Activated T-helper 9 cell treated with anti-CD3 and anti-CD28 coated beads, Interleukin-2, amount 50 U/mL, for 16 hours (primary cell): ENCODE results near the gene CRKL.
"Not testable (repeated sequence)": the region's sequence is repeated elsewhere in the genome, so short reads cannot be mapped to it uniquely, and the experiment has no call there.

Experiments used
- DNase-seq: peaks from one replicate; pipeline ENCODE4 v3.0.0-alpha.2; 2020; ENCODE audit warnings: low read depth

CRKL gene

DNA sequence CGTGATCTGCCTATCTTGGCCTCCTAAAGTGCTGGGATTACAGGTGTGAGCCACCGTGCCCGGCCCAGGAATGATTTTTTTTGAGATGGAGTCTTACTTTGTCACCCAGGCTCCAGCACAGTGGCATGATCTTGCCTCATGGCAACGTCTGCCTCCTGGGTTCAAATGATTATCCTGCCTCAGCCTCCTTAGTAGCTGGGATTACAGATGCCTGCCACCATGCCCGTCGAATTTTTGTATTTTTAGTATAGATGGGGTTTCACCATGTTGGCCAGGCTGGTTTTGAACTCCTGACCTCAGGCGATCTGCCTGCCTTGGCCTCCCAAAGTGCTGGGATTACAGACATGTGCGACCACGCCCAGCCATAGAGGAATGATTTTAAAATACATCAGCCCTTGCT is 17.8 kb downstream of the CRKL start:
- DNase-seq: not testable (repeated sequence)

DNA sequence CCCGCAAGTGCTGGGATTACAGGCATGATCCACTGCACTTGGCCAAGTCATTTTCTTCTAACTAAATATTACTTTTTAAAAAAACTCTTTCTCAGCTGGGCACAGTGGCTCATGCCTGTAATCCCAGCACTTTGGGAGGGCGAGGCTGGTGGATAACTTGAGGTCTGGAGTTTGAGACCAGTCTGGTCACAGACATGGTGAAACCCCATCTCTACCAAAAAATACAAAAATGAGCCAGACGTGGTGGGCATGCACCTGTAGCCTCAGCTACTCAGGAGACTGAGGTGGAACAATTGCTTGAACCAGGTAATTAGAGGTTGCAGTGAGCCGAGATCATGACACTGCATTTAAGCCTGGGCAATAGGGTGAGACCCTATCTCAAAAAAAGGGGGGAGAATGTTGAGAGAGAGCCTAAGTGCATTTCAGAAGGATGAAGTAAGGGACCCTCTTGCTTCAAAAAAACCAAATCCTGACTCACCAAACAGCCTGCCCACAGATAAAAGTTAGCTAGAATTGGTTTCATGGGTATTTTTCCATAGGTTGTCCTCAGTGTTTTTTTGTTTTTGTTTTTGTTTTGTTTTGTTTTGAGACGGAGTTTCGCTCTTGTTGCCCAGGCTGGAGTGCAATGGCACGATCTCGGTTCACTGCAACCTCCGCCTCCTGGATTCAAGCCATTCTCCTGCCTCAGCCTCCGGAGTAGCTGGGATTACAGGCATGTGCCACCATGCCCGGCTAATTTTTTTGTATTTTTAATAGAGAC is 18.8 kb downstream of the CRKL start:
- DNase-seq: not testable (repeated sequence)

DNA sequence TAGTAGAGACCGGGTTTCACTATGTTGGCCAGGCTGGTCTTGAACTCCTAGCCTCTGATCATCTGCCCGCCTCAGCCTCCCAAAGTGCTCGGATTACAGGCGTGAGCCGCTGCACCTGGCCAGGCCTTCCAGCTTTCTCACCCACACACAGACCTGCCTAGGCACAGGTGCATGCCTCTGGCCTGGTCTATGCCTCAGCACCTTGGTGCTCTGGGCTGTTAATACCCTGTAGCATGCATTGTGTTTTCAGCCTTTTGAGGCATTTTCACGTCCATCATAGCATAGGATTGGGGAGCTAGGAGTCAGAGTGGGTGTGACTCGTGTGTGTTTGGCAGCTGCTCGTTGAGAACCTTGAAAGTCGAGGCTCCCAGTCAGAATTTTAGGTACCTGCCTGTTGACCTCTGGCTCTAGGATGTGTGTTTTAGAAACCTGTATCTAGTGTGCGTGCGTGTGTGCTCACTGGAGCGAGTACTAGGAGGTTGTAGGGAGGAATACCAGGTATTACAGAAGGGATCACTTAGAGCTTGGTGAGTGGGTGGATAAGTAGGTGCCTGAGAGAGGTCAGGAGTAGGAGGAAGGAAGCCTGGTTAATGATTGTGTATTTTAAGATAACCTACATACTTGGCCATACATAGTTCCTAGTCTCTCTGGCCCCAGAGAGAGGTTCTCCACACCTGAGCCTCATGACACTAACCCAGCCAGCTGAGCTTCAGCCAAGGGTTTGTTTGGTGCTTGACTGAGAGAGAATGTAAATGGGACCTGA is 20.0 kb downstream of the CRKL start:
- no peak for DNase-seq

DNA sequence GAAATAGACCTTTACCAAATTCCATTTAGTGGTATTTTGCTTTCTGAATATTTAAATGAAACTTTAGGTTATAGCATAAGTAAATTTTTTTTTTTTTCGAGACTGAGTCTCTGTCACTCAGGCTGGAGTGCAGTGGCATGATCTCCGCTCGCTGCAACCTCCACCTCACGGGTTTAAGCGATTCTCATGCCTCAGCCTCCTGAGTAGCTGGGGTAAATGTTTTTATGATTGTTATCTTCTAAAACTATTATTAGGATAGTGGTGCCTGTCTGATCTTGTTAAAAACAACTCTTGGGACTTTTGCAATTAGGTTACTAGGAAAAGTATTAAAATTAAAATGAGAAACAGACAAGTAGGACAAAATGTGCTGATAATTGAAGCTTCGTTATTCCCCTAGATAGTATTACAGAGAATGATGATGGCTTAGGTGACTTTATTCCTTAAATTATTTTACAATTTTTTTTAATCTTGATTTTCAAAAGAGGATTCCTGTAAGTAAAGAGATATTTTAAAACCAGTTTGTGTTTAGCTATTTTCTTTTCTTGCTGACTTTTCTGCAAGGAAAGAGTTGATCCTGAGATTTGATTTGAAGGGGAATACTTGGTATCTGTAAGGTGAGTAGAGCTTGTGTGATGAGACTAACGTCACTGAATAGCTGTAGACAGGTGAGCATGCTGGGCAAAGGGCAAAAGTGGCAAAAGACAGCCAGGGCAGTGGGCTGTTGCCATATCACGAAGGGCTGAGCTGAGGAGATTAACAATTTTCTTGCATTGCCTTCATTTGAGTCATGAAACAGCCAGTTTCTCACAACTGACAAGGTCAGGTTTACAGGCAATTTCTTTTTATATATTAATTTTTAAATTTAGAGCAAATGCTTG is 20.8 kb downstream of the CRKL start:
- DNase-seq: no peak

DNA sequence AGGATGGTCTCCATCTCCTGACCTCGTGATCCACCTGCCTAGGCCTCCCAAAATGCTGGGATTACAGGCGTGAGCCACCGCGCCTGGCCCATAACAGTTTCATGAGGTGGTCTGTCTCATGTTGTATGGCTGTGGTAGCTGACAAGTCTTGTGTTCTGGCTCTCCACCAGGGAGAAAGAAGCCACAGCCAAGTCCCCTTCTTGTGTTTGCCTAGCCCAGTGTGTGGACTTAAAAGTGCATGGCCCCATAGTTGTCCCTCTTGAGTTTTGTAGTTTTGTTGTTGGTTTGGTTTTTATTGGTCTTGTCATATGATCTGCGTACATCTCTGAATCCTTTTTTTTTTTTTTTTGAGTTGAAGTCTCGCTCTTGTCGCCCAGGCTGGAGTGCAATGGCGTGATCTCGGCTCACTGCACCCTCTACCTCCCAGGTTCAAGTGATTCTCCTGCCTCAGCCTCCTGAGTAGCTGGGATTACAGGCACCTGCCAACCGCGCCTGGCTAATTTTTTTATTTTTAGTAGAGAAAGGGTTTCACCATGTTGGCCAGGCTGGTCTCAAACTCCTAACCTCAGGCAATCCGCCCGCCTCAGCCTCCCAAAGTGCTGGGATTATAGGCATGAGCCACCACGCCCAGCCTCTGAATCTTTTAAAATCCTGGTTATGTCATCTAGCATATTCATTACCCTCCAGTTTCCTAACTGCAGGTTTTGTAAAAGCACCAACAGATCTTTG is 22.4 kb downstream of the CRKL start:
- DNase-seq: not testable (repeated sequence)

DNA sequence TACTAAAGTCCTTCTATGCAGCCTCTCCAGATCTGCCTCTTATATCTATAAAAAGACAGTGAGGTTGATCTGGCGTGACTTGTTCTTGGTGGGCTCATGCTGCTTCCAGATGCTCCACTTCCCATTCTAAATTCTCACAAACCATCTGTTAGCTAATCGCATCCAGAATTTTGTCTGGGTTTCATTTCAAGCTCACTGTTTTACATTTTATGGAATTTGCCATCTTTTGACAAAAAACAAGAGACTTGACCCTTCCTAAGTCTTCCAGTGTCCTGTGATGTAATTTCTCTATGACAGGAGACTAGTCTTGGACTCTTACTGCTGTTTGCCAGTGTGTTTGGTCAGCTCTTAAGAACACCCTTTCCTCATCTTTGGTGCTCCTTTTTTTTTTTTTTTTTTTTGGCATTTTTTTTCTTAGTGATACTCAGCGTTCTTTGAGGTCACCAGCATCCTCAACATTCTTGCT is 23.0 kb downstream of the CRKL start:
- DNase-seq: no peak

- no peak for DNase-seq
These were observed 23.7 kb downstream of the CRKL start for GRCh38 chr22:20940904-20941385.

DNA sequence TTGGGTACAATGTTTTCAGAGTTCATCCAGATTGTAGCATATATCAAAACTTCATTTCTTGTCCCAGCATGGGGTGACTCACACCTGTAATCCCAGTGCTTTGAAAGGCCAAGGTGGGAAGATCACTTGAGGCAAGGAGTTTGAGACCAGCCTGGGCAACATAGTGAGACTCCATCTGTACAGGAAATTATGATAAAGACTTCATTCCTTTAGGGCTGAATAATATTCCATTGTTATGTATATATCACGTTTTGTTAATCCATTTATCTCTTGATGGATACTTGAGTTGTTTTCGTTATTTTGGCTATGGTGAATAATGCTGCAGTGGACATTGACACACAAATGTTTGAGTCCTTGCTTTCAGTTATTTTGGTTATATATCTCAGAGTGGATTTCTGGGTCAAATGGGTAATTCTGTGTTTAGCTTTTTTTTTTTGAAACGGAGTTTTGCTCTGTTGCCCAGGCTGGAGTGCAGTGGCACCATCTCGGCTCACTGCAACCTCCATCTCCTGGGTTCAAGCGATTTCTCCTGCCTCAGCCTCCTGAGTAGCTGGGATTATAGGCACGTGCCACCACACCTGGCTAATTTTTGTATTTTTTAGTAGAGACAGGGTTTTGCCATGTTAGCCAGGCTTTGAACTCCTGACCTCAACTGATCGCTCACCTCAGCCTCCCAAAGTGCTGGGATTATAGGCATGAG is 25.1 kb downstream of the CRKL start:
- DNase-seq: not testable (repeated sequence)

- DNase-seq: no peak
These were observed 26.1 kb downstream of the CRKL start for GRCh38 chr22:20943104-20943933.

DNA sequence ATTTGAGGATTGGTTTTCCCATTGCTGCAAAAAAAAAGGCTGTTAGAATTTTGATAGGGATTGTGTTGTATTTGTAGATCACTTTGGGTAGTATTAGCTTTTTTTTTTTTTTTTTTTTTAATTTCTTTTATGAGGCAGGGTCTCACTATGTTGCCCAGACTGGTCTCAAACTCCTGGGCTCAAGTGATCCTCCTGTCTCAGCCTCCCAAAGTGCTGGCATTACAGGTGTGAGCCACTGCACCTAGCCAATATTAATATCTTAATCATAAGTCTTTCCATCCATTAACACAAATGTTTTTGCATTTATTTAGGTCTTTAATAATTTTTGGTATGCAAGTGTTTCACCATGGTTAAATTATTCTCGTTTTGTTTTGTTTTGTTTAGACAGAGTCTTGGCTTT is 26.8 kb downstream of the CRKL start:
- DNase-seq: no peak

- DNase-seq: no peak
These were observed 28.3 kb downstream of the CRKL start for GRCh38 chr22:20945578-20945934.

- no peak for DNase-seq
These were observed 29.1 kb downstream of the CRKL start for GRCh38 chr22:20946080-20946986.

GRCh38 chr22:20946991-20947390 is 29.8 kb downstream of the CRKL start:
- no peak for DNase-seq

- no peak for DNase-seq
These were observed 31.2 kb downstream of the CRKL start for GRCh38 chr22:20948450-20948849.

- no peak for DNase-seq
These were observed 31.8 kb downstream of the CRKL start for GRCh38 chr22:20948989-20949388.

GRCh38 chr22:20949698-20950183 is 32.5 kb downstream of the CRKL start:
- DNase-seq: no peak

DNA sequence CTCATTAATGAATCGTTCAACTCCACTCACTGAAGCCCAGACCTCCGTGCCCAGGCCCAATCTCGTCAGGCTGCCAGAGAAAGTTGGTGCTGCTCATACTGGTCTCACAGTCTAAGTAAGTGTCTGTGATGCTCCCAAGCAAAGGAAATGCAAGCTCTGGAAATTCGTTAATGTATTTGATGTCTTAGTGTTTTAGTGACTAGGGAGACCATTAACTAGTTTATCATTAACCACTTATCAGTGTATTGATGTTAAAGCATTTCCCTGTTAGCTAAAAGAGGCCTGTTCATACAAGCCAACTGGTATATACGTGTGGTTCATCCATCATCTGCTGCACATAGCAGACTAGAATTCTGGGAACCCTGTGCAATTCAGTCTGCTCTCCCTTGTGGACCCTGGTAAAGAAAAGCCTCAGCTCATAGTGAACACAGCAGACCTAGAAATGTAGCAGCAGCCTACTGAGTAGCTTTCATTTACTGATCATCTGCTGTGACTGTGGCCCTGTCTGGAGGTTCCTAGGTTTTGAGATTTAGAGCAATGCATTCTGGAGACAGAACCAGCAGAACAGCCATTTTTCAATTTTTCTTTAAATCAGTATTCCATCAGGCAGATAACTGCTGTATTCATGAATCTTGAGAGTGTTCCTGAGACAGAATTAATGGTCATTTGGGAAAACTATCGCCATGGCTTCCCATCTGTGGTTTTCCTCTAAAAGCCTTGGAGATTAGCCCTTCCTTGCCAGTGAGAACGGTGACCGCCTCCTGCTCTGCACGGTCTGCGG is 34.1 kb downstream of the CRKL start:
- DNase-seq: no peak

DNA sequence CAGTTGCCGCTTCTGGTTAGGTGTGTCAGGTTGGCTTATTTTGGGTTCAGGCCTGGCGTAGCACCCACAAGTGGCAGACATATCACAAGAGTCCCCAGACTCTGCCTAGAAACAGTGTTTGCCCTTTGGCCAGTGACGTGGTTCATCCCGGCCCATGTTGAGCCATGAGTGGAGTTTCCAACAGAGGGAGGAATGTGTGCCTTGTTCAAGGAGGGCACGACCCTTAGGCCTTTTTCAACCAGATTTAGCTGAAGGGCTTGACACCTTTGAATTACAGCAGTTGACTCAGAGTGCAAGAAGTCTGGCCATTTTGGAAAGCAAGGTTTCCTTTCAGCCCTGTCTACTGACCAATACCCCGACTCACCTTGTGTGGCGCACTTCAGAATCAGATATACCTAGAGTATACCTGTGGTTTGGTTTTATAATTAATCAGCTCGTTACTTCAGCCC is 34.7 kb downstream of the CRKL start:
- DNase-seq: no peak
